Erythroblast (primary cell): ENCODE data around the gene HRK.

Experiments used
- GATA1 ChIP-seq: IDR thresholded peaks from 2 replicates; pipeline ENCODE4 v1.6.1; 2011; ENCODE audit warnings: low read depth, mild to moderate bottlenecking, control low read depth, low read length, moderate library complexity
- POLR2A ChIP-seq: IDR thresholded peaks from 2 replicates; pipeline ENCODE4 v1.6.1; 2011; ENCODE audit warnings: mild to moderate bottlenecking, low read length

GRCh38 chr12:116896411-116896924 lies 15.2 kb upstream of the HRK start:
- TF ChIP-seq POLR2A (no peak), GATA1 (no peak)
